ENCODE measurements around the gene DYNLT1. TPM values are rescaled to one million over a fixed set of nuclear protein-coding genes. Genes with fewer than 3 reads are reported as not detected.
A peak's percentile ranks its signal among the peaks of the same experiment; 100 is the strongest.
"Not testable (repeated sequence)": the region's sequence is repeated elsewhere in the genome, so short reads cannot be mapped to it uniquely, and the experiment has no call there.

DYNLT1 gene
- total and polyA plus RNA-seq, 4 donors, result 78.6 to 211 (median 90.2) TPM

GRCh38 chr6:158638324-158638854 lies 6.2 kb downstream of the DYNLT1 start:
- intact Hi-C loops (cut with DNase I), result no loop called here
- no peaks in the 10 kb centered on the region for H3K27me3 ChIP-seq (ENCODE audit: control insufficient read depth in 1 of 2, insufficient read depth in 2 of 2, low read length in 1 of 2)
- DNase-seq (no peak), ATAC-seq (ENCODE audit: low FRiP score) (no peak)
- 73 to 77% methylated on average over 3 of the region's 3 CpGs for WGBS, 2 donors
- H3K4me1 ChIP-seq (ENCODE audit: control insufficient read depth in 1 of 2, insufficient read depth in 2 of 2, low read length in 2 of 2), result no peaks in the 10 kb centered on the region
- H3K4me3 ChIP-seq (ENCODE audit: low read length in 2 of 2), result no peak overlapping the region
- H3K27ac ChIP-seq (ENCODE audit: low read depth in 1 of 2, low read length in 2 of 2), result no peak overlapping the region
- H3K36me3 ChIP-seq (ENCODE audit: control insufficient read depth in 1 of 2, insufficient read depth in 2 of 2, low read length in 1 of 2), result no peaks in the 10 kb centered on the region
- H3K9me3 ChIP-seq (ENCODE audit: control insufficient read depth, low read length), result no peaks in the 10 kb centered on the region

DNA sequence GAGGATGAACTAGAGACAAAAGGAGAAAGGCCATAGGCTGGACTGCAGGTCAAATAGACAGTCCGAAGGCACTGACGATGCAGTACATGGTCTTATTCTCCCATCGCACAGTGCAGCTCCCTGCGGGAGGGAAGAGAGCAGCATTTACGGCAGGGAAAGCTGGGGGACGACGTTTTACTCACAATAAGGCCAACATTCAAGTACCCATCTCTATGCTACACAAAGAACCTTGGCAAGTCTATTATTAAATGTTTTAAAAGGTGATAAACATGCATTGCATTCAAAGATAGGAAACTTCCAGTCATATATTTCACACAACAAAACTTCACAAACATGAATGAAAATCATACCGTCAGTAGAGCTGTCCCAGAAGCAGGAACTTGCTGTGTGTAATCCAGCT lies 7.8 kb downstream of the DYNLT1 start:
- WGBS, 2 donors, result 89 to 94% methylated on average over 8 of the region's 8 CpGs
- Histone ChIP-seq H3K4me3 (ENCODE audit: low read length in 2 of 2) (no peak overlapping the region), H3K27me3 (ENCODE audit: control insufficient read depth in 1 of 2, insufficient read depth in 2 of 2, low read length in 1 of 2) (no peaks in the 10 kb centered on the region), H3K27ac (ENCODE audit: low read depth in 1 of 2, low read length in 2 of 2) (no peak overlapping the region), H3K4me1 (ENCODE audit: control insufficient read depth in 1 of 2, insufficient read depth in 2 of 2, low read length in 2 of 2) (no peaks in the 10 kb centered on the region), H3K36me3 (ENCODE audit: control insufficient read depth in 1 of 2, insufficient read depth in 2 of 2, low read length in 1 of 2) (no peaks in the 10 kb centered on the region), H3K9me3 (ENCODE audit: control insufficient read depth, low read length) (no peaks in the 10 kb centered on the region)
- no peak for DNase-seq
- intact Hi-C loops (cut with DNase I), result no loop called here
- ATAC-seq (ENCODE audit: low FRiP score), result no peak

GRCh38 chr6:158635427-158636073 lies 9.0 kb downstream of the DYNLT1 start:
- WGBS, 2 donors, result 90 to 91% methylated on average over 7 of the region's 7 CpGs
- DNase-seq, result no peak
- H3K9me3 ChIP-seq (ENCODE audit: control insufficient read depth, low read length), result no peaks in the 10 kb centered on the region
- no peaks in the 10 kb centered on the region for H3K27me3 ChIP-seq (ENCODE audit: control insufficient read depth in 1 of 2, insufficient read depth in 2 of 2, low read length in 1 of 2)
- H3K27ac ChIP-seq (ENCODE audit: low read depth in 1 of 2, low read length in 2 of 2), result no peak overlapping the region
- H3K4me3 ChIP-seq (ENCODE audit: low read length in 2 of 2), result no peak overlapping the region
- no peak for ATAC-seq (ENCODE audit: low FRiP score)
- H3K4me1 ChIP-seq (ENCODE audit: control insufficient read depth in 1 of 2, insufficient read depth in 2 of 2, low read length in 2 of 2), result no peaks in the 10 kb centered on the region
- intact Hi-C loops (cut with DNase I), result no loop called here
- H3K36me3 ChIP-seq (ENCODE audit: control insufficient read depth in 1 of 2, insufficient read depth in 2 of 2, low read length in 1 of 2), result no peaks in the 10 kb centered on the region

- Histone ChIP-seq H3K4me3 (ENCODE audit: low read length in 2 of 2) (no peak overlapping the region), H3K27me3 (ENCODE audit: control insufficient read depth in 1 of 2, insufficient read depth in 2 of 2, low read length in 1 of 2) (no peaks in the 10 kb centered on the region), H3K27ac (ENCODE audit: low read depth in 1 of 2, low read length in 2 of 2) (no peak overlapping the region), H3K4me1 (ENCODE audit: control insufficient read depth in 1 of 2, insufficient read depth in 2 of 2, low read length in 2 of 2) (no peaks in the 10 kb centered on the region), H3K9me3 (ENCODE audit: control insufficient read depth, low read length) (no peaks in the 10 kb centered on the region), H3K36me3 (ENCODE audit: control insufficient read depth in 1 of 2, insufficient read depth in 2 of 2, low read length in 1 of 2) (no peaks in the 10 kb centered on the region)
- ATAC-seq (ENCODE audit: low FRiP score) (no peak), DNase-seq (no peak)
- 82 to 84% methylated on average over 6 of the region's 6 CpGs for WGBS, 2 donors
- intact Hi-C loops (cut with DNase I), result no loop called here
Observed at GRCh38 chr6:158634695-158635426, 9.7 kb downstream of the DYNLT1 start.

- Histone ChIP-seq H3K27ac (ENCODE audit: low read depth in 1 of 2, low read length in 2 of 2) (no peak overlapping the region), H3K36me3 (ENCODE audit: control insufficient read depth in 1 of 2, insufficient read depth in 2 of 2, low read length in 1 of 2) (no peaks in the 10 kb centered on the region), H3K4me3 (ENCODE audit: low read length in 2 of 2) (no peak overlapping the region)
Observed at GRCh38 chr6:158633127-158633526, 11.4 kb downstream of the DYNLT1 start.

DNA sequence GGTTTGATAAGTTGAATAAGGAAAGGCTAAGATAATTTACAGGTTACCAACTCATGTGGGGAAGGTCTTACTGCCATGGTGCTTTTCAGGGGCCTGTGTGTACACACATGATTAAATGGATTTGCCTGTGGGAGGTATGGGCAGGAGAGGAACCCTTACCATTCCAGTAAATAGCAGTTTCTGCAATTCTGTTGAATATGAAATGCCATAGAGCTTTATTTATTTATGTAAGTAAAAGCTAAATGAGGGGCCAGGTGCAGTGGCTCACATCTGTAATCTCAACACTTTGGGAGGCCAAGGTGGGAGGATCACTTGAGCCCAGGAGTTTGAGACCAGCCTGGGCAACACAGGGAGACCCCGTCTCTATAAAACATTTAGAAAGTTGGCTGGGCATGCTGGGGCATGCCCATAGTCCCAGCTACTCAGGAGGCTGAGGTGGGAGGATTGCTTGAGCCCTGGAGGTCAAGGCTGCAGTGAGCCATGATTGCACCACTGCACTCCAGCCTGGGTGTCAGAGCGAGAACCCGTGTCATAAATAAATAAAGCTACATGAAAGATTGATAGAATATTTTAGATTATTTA lies 11.9 kb downstream of the DYNLT1 start:
- H3K4me3 ChIP-seq (ENCODE audit: low read length in 2 of 2); H3K4me1 ChIP-seq (ENCODE audit: control insufficient read depth in 1 of 2, insufficient read depth in 2 of 2, low read length in 2 of 2); H3K9me3 ChIP-seq (ENCODE audit: control insufficient read depth, low read length); H3K27ac ChIP-seq (ENCODE audit: low read depth in 1 of 2, low read length in 2 of 2); ATAC-seq (ENCODE audit: low FRiP score); H3K27me3 ChIP-seq (ENCODE audit: control insufficient read depth in 1 of 2, insufficient read depth in 2 of 2, low read length in 1 of 2); DNase-seq; H3K36me3 ChIP-seq (ENCODE audit: control insufficient read depth in 1 of 2, insufficient read depth in 2 of 2, low read length in 1 of 2); intact Hi-C loops (cut with DNase I): not testable (repeated sequence)
- 93 to 96% methylated on average over 3 of the region's 3 CpGs for WGBS, 2 donors

More at GRCh38 chr6:158633127-158633526, 11.4 kb downstream of the DYNLT1 start:
- 85 to 96% methylated on average over 11 of the region's 11 CpGs for WGBS, 2 donors
- DNase-seq (no peak), ATAC-seq (ENCODE audit: low FRiP score) (no peak)
- no peaks in the 10 kb centered on the region for H3K9me3 ChIP-seq (ENCODE audit: control insufficient read depth, low read length)
- intact Hi-C loops (cut with DNase I), result no loop called here
- H3K27me3 ChIP-seq (ENCODE audit: control insufficient read depth in 1 of 2, insufficient read depth in 2 of 2, low read length in 1 of 2), result no peaks in the 10 kb centered on the region
- H3K4me1 ChIP-seq (ENCODE audit: control insufficient read depth in 1 of 2, insufficient read depth in 2 of 2, low read length in 2 of 2), result no peaks in the 10 kb centered on the region

- no peaks in the 10 kb centered on the region for H3K27me3 ChIP-seq (ENCODE audit: control insufficient read depth in 1 of 2, insufficient read depth in 2 of 2, low read length in 1 of 2)
- H3K27ac ChIP-seq (ENCODE audit: low read depth in 1 of 2, low read length in 2 of 2), result peak overlapping the region in 1 of 2 donors; percentile 16
- DNase-seq, result peak; percentile 80 to 90
- ATAC-seq (ENCODE audit: low FRiP score), result peak; percentile 89
- no peaks in the 10 kb centered on the region for H3K36me3 ChIP-seq (ENCODE audit: control insufficient read depth in 1 of 2, insufficient read depth in 2 of 2, low read length in 1 of 2)
- H3K4me1 ChIP-seq (ENCODE audit: control insufficient read depth in 1 of 2, insufficient read depth in 2 of 2, low read length in 2 of 2), result no peaks in the 10 kb centered on the region
- WGBS, 2 donors, result 22 to 26% methylated on average over 19 of the region's 19 CpGs
- intact Hi-C loops (cut with DNase I), result no loop called here
- no peaks in the 10 kb centered on the region for H3K9me3 ChIP-seq (ENCODE audit: control insufficient read depth, low read length)
- no peak overlapping the region for H3K4me3 ChIP-seq (ENCODE audit: low read length in 2 of 2)
Observed at GRCh38 chr6:158631678-158632537, 12.6 kb downstream of the DYNLT1 start.

DNA sequence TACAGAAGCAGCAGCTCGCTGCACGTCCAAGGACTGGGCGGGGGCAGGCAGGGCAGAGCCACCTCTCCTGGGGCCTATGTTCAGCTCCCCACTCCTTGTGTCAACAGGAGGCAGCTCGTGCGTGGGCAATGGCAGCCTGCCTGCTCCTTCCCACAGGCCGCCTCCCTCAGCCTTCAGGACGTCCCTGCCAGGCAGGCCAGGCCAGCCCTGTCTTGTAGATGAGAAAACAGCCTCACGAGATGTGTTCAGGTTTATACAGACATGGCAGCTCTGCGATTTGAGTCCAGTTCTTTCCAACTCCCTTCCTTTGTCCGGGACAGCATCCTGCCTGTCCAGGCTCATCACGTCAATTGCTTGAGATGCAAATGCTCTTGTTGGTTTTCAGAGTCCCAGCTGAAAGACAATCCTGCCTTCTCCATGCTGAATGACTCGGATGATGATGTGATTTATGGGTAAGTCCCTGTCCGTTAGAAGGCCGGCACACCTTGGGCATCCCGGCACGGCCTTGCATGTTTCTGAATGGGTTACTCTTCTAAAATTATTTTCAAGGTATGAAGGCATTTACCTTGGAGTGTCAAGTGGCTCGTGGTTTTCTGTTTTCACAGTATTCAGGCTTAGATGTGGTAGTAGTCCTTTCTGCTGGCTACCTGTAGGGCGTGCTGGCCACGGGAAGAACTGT lies 13.5 kb downstream of the DYNLT1 start:
- intact Hi-C loops (cut with DNase I), result no loop called here
- H3K36me3 ChIP-seq (ENCODE audit: control insufficient read depth in 1 of 2, insufficient read depth in 2 of 2, low read length in 1 of 2), result no peaks in the 10 kb centered on the region
- no peak overlapping the region for H3K4me3 ChIP-seq (ENCODE audit: low read length in 2 of 2)
- DNase-seq, result peak; percentile 79 to 89
- H3K4me1 ChIP-seq (ENCODE audit: control insufficient read depth in 1 of 2, insufficient read depth in 2 of 2, low read length in 2 of 2), result no peaks in the 10 kb centered on the region
- H3K27ac ChIP-seq (ENCODE audit: low read depth in 1 of 2, low read length in 2 of 2), result peak overlapping the region in 1 of 2 donors; percentile 16
- no peaks in the 10 kb centered on the region for H3K27me3 ChIP-seq (ENCODE audit: control insufficient read depth in 1 of 2, insufficient read depth in 2 of 2, low read length in 1 of 2)
- ATAC-seq (ENCODE audit: low FRiP score), result peak; percentile 75
- no peaks in the 10 kb centered on the region for H3K9me3 ChIP-seq (ENCODE audit: control insufficient read depth, low read length)
- WGBS, 2 donors, result 47 to 51% methylated on average over 19 of the region's 19 CpGs

Measured in aorta (tissue), 5 donors.